NCI-H69 (cell line): ENCODE measurements around the gene TIMM8A.

Experiments used
- DNase-seq: peaks from one replicate; lab custom pipeline; 2025; lab: John Stamatoyannopoulos, UW

TIMM8A gene, protein sequence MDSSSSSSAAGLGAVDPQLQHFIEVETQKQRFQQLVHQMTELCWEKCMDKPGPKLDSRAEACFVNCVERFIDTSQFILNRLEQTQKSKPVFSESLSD

DNA sequence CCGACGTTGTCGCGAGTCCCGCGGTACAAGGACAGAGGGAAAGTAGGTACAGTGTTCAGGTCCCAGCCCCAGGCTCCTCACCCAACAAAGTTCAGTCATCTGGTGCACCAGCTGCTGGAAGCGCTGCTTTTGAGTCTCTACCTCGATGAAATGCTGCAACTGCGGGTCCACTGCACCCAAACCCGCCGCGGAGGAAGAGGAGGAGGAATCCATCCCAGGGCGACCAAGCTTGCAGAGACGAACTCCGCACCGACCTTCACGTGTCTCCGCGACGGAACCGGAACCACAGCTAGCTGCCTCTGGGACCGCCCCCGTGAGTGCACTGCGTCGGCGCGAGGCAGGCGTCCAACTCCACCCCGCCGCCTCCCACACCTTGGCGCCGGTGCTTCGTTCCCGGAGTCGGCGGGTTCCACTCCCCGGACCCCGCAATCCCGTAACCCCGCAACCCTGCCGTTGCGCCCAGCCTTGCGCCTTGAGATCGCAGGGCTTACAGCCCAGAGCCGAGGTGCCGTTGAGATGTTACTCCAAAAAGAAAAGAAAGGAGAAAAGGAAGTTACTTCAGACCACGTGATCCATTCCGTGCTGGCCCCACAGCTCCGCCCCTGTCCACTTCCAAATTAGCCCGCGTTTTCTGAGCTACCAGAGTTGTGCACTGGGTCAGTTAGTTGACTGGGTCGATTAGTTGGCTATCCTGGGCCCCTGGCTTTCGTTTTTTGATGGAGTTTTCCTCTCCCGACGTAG is at the start of gene TIMM8A:
TSS of gene TIMM8A (minus strand) at position 291 of the 741 bp plus-strand sequence. CDS start at position 213, 78 bp downstream.
- DNase-seq, result peak; percentile 85

DNA sequence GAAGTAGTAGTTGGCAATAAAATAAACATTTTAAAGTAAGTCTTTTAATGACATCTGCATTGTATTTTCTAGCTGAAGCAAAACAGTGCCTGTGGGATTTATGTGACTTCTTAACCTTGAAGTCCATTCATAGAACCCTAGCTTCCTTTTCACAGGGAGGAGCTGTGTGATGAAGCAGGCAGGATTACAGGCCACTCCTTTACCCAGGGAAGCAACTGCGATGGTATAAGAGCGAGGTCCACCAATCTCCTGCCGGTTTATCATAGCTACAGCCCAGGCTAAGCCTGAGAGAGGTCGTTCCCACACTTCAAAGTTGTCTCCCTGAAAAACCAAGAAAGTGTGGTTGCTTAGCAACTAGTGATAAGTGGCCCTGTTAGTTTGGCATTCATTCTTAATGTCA is 49.2 kb upstream of the TIMM8A start:
- peak; percentile 24 for DNase-seq

DNA sequence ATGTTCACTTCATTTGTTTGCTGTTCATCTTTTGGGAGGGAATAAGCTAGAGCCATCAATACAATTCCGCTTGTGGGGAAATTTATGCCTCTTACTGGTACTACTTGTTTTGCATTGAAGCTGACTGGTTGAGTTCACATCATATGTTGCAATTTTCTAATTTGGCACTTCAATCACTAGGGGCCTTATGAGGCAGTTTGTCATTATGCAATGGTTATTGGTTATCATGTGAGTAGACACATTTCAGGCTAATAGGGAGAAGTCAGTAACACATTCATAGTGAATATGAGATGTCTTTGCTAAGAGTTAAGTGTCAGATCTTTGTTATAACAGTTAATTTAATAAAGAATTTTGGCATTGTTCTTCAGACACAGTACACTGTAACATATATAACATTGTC is 47.2 kb upstream of the TIMM8A start:
- no peak for DNase-seq

DNA sequence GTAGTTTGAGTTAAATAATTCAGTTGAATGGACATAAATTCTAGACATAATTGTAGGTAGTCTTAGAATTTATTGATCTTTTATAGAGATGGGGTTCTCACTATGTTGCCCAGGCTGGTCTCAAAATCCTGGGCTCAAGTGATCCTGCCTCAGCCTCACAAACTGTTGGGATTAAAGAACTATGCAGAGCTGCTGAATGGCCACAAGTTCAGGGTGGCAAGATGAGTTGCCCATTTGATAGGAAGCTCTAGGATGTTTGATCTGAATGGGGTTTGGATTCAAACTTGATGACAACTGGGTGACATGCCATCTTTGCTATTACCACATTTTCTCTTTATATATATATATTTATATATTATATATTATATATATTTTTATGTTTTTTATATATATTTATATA is 45.8 kb upstream of the TIMM8A start:
- DNase-seq, result peak; percentile 2

DNA sequence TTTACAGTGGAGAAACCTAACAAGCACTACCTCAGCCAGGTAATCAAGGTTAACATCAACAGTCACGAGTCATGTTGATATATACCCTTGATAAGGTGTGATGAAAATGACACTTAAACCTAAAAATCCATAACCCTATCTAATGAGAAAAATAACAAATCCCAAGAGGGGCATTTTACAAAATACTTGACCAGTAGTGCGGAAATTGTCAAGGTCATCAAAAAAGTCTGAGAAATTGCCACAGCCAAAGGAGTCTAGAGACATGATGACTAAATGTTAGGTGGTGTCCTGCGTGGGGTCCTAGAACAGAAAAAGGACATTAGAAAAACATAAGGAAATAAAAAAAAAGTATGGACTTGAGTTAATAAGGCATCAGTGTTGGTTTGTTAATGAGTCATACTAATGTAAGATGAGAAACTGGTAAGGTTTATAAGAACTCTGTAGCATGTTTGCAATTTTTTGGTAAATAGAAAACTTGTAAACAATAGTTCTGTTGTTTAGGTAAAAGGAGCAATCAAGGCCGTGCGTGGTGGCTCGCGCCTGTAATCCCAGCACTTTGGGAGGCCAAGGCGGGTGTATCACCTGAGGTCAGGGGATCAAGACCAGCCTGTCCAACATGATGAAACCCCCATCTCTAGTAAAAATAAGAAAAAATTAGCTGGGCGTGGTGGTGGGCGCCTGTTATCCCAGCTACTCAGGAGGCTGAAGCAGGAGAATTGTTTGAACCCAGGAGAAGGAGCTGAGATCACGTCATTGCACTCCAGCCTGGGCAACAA is 45.2 kb upstream of the TIMM8A start:
- no peak for DNase-seq

DNA sequence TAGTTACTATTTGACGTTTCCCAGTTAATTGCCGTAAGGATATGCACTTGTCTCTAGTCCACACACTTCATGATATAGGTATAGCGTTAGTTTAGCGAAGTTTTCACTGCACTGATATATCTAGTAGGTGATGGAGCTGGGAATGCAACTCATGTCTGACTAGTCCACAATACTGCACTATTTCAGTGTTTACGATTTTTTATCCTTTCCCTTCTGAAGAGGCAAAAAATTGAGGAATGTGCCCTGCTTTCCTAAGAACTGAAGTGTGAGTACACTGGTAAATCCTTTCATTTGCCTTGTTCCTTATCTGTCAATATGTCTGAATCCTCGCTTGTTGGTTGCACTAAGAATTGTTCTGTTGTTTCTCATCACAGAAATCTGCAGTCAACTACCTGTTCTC is 43.3 kb upstream of the TIMM8A start:
- DNase-seq, result no peak

DNA sequence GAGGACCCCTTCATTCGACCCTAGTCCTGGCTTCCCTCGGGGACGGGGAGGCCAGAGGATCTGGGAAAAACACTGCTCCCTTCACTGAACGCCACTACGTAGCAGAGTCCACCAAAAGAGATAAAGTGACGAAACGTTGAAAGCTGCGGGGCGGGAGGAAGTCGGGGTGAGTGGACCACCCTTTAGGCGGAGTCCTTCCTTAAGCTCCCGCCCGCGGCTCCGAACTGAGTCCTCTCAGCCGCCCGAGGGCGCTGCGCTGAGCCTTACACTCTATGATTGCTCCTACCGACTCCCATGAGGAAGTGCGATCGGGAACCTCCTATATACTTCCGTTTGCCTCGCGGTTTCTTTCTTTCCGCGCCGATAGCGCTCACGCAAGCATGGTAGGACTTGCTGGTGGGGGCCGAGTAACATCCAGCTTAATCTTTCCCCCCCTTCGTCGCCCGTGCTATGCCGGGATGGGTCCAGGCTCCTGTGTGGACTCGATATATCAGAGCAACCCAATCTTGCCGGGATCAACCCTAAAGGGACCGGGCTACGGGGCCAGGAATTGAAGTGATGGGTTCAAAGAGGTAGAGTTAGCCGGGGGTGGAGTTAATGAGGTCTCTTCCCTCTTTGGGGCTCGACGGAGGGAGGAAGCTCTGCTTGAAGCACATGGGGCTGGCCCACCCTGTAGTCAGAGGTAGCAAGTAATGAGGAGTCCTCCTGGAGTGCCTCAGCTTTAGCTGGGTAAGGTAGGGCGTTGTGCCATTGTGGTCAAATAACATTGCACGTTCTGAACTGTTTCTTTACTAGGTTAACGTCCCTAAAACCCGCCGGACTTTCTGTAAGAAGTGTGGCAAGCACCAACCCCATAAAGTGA is 42.4 kb upstream of the TIMM8A start, which contains the start of gene RPL36A:
TSS of gene RPL36A (plus strand) at position 348 of the 862 bp plus-strand sequence. CDS start at position 381, 33 bp downstream.
- peak; percentile 96 for DNase-seq

DNA sequence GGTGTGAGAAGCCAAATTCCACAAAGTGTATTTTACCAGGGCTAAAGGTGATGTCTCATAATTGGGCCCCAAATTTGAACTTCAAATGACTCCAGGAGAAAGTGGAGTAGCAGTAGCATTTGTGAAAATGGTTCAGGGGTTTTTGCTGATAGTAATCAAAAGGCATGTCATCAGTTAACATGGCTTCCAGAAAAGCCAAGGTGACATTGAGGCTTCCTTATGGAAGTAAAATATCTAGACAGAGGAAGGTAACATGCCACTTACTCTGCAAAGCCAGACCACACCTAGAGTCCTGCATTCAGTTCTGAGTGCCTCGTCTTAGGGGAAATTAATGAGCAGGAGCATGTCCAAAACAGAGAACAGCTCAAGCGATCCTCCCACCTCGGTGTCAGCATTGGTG is 40.1 kb upstream of the TIMM8A start:
- no peak for DNase-seq

DNA sequence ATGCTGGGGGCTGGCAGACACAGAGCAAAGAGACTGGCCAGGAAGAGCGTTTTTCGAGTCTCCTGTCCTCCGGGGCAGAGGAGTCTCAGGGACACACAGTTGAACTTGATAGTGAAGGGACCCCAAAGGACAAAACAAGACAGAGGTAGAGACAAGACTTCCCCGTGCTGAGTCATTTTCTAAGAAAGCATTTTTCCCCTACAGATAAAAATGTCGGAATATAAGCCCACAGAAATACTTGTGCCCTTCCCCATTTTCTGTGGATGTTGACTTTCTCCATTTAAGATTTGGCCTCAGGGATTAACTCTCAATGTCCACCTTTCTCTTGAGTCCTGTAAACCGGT is 38.0 kb upstream of the TIMM8A start:
- no peak for DNase-seq

DNA sequence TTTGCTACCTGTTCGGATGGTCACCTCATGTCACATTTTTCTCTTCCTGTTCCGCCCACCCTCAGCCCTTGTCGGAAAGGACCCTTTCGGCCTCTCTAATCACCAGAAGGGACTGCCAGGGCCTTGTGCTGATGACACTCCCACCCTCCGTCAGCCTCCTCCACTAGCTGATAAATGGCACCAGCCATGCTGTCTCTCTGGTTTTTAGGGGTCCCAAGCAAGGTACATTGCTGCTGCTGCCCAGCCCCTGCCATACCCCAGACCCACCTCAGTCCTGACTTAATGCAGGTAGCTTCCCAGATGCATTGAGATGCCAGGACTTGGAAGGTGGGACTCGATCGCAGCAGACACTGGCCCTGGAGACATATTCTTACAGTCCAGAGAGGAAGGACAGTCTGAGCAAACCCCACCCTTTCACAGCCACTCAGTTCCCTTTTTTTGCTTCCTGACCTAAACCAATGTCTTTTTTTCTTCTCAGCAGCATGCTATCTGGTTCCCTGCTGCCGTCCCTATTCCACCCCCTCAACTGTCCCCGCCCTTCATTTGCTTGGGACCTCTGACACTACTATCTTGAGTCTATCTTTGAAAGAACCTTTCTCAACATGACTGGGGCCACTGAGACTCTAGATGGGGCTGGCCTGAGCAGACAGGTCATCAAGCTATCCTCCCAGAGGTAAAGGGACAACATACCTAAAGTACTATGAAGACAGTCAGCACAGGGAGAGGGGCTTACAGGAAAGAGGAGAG is 37.4 kb upstream of the TIMM8A start, which contains the start of gene BTK:
TSS of gene BTK (minus strand) at position 397 of the 747 bp plus-strand sequence. CDS start 10,907 bp downstream, outside the sequence.
- DNase-seq, result no peak

DNA sequence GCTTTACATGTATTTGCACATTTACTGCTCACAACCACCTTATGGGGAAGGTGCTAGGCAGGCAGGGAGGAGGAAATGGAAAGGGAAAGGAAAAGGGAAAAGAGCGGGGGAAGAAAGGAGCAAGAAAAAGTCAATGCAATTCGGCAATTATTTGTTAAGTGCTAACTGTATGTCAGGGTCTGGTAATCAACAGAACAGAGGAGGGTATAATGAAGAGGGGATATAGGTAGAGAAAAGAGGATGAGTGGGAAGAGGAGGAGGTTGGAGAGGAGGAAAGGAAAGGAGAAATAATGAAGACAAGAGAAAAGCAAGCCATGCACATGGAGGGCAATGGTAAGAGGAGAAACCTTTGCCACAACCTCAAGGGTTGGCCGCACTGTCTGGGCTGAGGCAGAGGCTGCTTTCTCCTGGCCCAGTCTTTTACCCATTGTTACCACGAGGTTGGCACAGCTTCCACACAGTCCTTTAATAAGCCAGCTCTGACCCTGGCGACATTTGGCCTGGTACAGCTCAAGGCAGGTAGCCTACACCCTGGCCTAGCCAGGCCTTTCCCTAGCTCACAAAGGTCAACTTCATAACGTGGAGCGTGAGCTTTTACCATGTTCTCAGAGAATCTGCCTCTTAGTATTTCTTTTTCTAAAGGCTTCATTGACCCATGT is 36.6 kb upstream of the TIMM8A start:
- DNase-seq, result no peak

DNA sequence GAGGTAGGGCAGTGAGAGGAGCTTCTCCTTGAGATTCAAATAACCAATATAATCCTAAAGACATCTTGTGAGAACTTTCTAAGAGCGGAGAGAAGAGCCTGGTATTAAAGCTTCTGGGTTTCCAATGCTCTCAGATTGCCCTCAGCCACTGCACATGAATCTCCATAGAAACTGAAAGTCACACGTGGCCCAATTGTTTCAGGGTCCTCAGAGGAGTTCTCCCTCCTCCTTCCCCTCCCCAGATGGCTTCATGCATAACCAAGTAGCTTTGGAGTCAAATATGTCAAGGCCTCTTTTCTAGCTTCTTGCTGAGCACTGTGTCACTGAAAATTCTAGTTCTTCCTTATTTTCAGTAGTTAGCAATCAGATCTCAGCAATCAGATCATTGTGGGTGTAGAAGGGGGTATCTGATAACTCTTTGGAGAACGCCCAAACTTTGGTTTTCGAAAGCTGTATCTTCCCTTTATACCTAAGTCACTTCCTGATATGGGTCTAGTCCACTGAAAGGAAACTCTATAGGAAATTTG is 35.2 kb upstream of the TIMM8A start:
- DNase-seq, result no peak

DNA sequence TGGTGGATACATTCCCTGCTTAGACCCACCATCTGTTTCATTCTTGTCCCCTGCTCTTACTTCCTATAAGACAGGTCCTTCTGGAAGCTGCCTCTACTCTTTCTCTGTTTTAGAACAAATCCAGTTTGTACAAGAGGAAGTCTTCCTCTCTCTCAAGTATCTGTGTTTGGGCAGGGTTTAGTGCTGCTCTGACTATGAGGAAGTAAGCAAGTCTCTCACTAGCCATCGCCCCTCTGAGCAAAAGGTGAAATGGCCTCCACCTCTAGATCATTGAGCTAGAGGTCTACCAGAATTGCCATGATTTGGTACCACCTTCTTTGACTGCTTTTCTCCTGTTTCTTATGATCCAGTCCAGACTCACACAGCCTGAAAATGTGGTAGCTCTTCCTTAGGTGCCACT is 29.0 kb upstream of the TIMM8A start:
- DNase-seq, result peak; percentile 59

DNA sequence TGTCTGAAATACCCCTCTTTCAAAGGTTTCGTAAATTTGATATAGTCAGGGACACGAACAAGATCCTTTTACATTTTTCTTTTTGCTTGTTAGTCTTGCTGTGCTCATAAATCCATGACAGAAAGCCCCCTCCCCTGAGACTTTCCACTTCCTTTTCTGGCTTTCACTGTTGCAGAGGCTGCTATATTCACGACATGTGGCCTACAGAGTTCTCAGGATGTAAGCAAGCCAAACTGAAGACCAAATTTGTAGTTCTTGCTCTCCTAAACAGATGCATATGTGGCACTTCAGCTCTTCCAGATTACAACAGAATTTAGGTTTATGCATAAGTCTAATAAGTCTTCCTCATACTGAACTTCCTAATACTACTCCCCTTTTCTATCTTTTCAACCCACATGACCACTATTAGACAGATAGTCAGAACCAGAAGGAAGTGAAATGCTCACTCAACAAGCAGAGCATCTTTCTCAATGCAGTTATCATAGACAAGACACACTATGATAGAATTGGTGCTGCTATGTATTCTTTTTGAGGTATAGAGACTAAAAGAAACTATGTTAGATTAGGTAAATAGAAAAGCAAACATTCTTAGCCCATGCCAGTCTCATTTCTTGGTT is 22.5 kb upstream of the TIMM8A start:
- no peak for DNase-seq

DNA sequence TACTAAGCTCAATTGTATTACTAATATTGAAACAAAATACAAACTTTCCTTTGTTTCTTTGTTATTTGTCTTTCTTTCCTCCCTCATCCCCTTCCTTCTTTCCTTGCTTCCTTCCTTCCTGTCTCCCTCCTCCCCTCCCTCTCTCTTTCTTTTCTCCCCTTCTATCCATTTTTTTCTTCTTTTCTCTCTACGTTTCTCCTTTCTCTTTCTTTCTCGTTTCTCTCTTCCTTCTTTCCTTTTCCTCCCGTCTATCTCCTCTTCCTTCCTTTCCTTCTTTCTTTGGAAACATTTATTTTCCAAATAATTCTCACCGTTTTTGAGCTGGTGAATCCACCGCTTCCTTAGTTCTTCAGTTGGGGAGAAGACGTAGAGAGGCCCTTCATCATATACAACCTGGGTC is 21.1 kb upstream of the TIMM8A start:
- no peak for DNase-seq

DNA sequence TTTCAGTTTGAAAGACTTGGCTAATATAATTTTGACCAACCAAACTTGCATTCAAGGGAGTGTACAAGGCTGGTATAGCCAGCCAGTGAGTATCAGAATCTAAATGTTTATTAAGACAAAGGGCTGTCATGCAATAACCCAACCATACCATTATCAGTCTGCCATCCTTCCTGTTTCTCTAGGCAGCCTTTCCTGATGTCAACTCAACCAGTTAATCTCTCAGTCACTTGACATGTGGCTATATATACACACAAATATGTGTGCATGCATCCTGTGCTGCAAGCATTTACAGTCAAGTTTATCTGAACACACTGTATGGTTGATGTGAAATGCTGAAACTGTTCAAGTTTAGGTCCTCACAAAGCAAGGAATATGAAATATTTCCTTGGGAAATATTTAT is 20.3 kb upstream of the TIMM8A start:
- no peak for DNase-seq

DNA sequence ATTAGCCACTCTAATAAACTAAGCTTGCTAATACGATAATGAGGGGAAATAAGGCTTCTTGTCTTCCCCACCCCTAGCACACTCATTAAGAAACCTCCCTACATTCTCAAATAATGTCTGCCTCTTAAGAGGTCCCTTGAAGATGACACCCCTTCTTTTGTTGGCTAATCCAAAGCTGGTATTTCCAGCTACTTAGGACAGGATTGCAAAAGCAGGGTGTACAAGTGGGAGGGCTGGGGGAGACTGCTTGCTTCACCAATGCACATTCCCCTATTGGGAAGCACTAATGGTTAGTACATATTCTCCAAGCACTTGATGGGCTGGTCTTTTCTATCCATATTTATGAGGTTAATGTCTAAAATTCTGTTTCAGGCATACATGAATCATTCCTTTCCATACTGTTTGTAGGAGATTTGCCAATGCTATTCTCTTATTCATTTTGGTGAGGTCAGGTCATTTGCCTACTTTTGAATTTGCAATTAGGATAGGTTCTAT is 16.8 kb upstream of the TIMM8A start:
- no peak for DNase-seq

DNA sequence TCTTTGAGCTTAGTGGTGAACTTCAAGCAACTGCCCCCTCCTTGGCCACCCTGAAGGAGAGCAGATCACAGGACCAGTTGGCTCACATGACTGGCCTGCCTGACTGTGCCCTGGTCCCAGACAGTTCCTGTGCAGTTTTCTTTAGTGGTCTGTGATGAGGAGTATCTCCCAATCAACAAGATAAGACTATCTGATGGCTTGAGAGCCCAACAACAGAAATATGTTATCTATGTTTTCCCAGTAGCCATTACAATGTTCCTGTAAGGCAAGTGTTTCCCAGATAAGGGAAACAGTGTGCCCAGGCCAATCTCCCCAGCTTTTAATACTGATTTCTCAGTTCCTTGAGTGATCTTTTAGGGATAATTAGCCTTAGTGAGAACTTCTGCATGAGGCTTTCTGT is 14.2 kb upstream of the TIMM8A start:
- no peak for DNase-seq

DNA sequence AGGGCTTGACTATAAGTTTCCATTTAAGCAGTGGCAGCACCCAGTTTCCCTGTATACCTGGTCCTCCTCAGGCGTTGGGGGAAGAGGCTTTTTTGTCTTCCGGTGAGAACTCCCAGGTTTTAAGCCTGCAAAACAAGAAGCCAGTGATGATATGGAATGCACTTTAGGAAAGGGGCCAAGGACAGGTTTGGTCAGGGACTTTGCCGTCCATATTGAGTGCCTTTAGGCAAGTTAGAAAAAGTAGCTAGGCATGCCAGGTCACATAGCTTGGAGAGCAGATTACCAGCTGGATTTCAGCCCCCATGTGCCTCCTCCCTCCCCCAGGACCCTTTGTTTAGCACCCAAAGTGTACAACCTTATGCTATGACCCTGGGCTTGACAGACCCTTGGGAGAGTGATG is 13.6 kb upstream of the TIMM8A start:
- no peak for DNase-seq

DNA sequence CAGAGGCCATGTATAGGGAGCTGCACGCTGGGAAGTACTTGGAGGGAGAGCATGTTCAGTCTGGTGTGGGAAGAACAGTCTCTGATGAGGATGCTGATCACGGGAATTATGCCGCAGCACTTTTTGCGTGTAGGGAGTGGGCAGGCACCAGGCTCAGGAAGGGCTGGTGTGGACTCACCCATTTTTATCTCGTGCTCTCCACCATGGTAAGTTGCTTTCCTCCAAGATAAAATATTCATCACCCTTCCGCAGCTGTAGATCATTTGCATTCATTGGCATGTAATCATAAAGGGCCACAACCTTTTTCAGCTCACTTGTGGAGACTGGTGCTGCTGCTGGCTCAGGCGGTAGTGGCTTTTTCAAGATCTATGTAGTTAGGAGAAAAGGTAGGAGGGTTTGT is 11.8 kb upstream of the TIMM8A start:
- DNase-seq, result no peak
